SK-N-MC (cell line): Measurements from ENCODE around the gene MBD5.

ENCODE experiments used
- DNase-seq: peaks from one replicate; pipeline ENCODE4 v3.0.0-alpha.2; 2011; ENCODE audit warnings: low read depth, low spot score
- H3K27ac ChIP-seq: fragments of 200-600 bp; sonication (generic); 2 replicates; pipeline ENCODE4 v1.5.1; 2016; ENCODE audit warnings: mixed run types
- H3K36me3 ChIP-seq: fragments of 200-600 bp; sonication (generic); 2 replicates; pipeline ENCODE4 v1.6.1; 2017; ENCODE audit warnings: antibody characterized with exemption, low read length, mixed read lengths; ENCODE audit not compliant: insufficient read depth
- H3K4me3 ChIP-seq: fragments of 200-600 bp; sonication (generic); 2 replicates; pipeline ENCODE4 v1.5.1; 2016
- H3K9ac ChIP-seq: fragments of 200-600 bp; sonication (generic); 2 replicates; pipeline ENCODE4 v1.8.0; 2017; ENCODE audit warnings: mixed run types, mixed read lengths; ENCODE audit not compliant: insufficient read length
- H3K9me3 ChIP-seq: fragments of 200-600 bp; sonication (generic); 2 replicates; pipeline ENCODE4 v1.6.1; 2017; ENCODE audit warnings: low read depth, mild to moderate bottlenecking, antibody characterized with exemption, low read length, moderate library complexity, mixed read lengths
- EZH2 ChIP-seq: fragments of 200-600 bp; sonication (generic); IDR thresholded peaks from one replicate; pipeline ENCODE4 v1.6.1; 2017; ENCODE audit warnings: antibody characterized with exemption
- FOXP2 ChIP-seq: optimal IDR thresholded peaks from 2 replicates; pipeline ENCODE3; 2011; ENCODE audit warnings: mild to moderate bottlenecking, moderate library complexity; ENCODE audit not compliant: insufficient read depth; ENCODE audit errors: extremely low read length, control extremely low read depth
- POLR2AphosphoS5 ChIP-seq: IDR thresholded peaks from 2 replicates; pipeline ENCODE4 v1.6.1; 2012; ENCODE audit warnings: mild to moderate bottlenecking, low read depth, low read length, borderline replicate concordance

The MBD5 gene

GRCh38 chr2:148459377-148459778 lies 438.5 kb downstream of the MBD5 start:
- Histone ChIP-seq H3K9ac (no peak overlapping the region), H3K4me3 (no peak overlapping the region), H3K36me3 (no peaks in the 10 kb centered on the region), H3K27ac (no peak overlapping the region), H3K9me3 (no peaks in the 10 kb centered on the region)
- no peak for TF ChIP-seq FOXP2
- TF ChIP-seq EZH2, result no peak
- no peak for TF ChIP-seq POLR2AphosphoS5
- DNase-seq, result no peak

GRCh38 chr2:148461876-148462275 lies 441.0 kb downstream of the MBD5 start:
- Histone ChIP-seq H3K27ac (no peak overlapping the region), H3K9ac (no peak overlapping the region), H3K9me3 (no peaks in the 10 kb centered on the region), H3K36me3 (no peaks in the 10 kb centered on the region), H3K4me3 (no peak overlapping the region)
- no peak for DNase-seq
- TF ChIP-seq POLR2AphosphoS5, result no peak

- Histone ChIP-seq H3K9me3 (no peaks in the 10 kb centered on the region), H3K9ac (no peak overlapping the region), H3K4me3 (no peak overlapping the region), H3K27ac (no peak overlapping the region), H3K36me3 (no peaks in the 10 kb centered on the region)
- no peak for DNase-seq
- no peak for TF ChIP-seq EZH2
- no peak for TF ChIP-seq POLR2AphosphoS5
- TF ChIP-seq FOXP2, result no peak
Observed at GRCh38 chr2:148475626-148476025, 454.7 kb downstream of the MBD5 start.

GRCh38 chr2:148479398-148479797 lies 458.5 kb downstream of the MBD5 start:
- Histone ChIP-seq H3K27ac (no peak overlapping the region), H3K36me3 (no peaks in the 10 kb centered on the region), H3K9ac (no peak overlapping the region), H3K4me3 (no peak overlapping the region), H3K9me3 (no peaks in the 10 kb centered on the region)
- no peak for DNase-seq
- TF ChIP-seq FOXP2 (no peak), EZH2 (no peak), POLR2AphosphoS5 (no peak)

GRCh38 chr2:148483665-148484064 lies 462.8 kb downstream of the MBD5 start:
- Histone ChIP-seq H3K36me3 (no peaks in the 10 kb centered on the region), H3K9ac (no peak overlapping the region), H3K9me3 (no peaks in the 10 kb centered on the region), H3K4me3 (no peak overlapping the region), H3K27ac (no peak overlapping the region)
- TF ChIP-seq FOXP2 (no peak), POLR2AphosphoS5 (no peak)
- DNase-seq, result no peak

GRCh38 chr2:148484066-148484465 lies 463.2 kb downstream of the MBD5 start:
- TF ChIP-seq EZH2 (no peak), POLR2AphosphoS5 (no peak), FOXP2 (no peak)
- no peak overlapping the region for H3K27ac ChIP-seq
- no peak for DNase-seq
- H3K9ac ChIP-seq, result no peak overlapping the region
- H3K4me3 ChIP-seq, result no peak overlapping the region
- no peaks in the 10 kb centered on the region for H3K9me3 ChIP-seq
- H3K36me3 ChIP-seq, result no peaks in the 10 kb centered on the region

GRCh38 chr2:148486655-148487054 lies 465.8 kb downstream of the MBD5 start:
- Histone ChIP-seq H3K36me3 (no peaks in the 10 kb centered on the region), H3K27ac (no peak overlapping the region), H3K9me3 (no peaks in the 10 kb centered on the region), H3K9ac (no peak overlapping the region), H3K4me3 (no peak overlapping the region)
- DNase-seq, result no peak
- TF ChIP-seq POLR2AphosphoS5 (no peak), EZH2 (no peak), FOXP2 (no peak)

- no peak overlapping the region for H3K9ac ChIP-seq
- no peak for TF ChIP-seq EZH2
- TF ChIP-seq FOXP2, result no peak
- no peak for TF ChIP-seq POLR2AphosphoS5
- H3K36me3 ChIP-seq, result no peaks in the 10 kb centered on the region
- H3K9me3 ChIP-seq, result no peaks in the 10 kb centered on the region
- H3K27ac ChIP-seq, result no peak overlapping the region
- DNase-seq, result no peak
- H3K4me3 ChIP-seq, result no peak overlapping the region
Observed at GRCh38 chr2:148487439-148487838, 466.5 kb downstream of the MBD5 start.

GRCh38 chr2:148490840-148491439 lies 470.0 kb downstream of the MBD5 start:
- Histone ChIP-seq H3K9ac (no peak overlapping the region), H3K27ac (0 out of 2 replicates have a peak overlapping the region, but pooled peaks have one; percentile 49), H3K36me3 (no peaks in the 10 kb centered on the region), H3K4me3 (peak overlapping the region; percentile 5; the same call in 1 of the 2 replicates), H3K9me3 (no peaks in the 10 kb centered on the region)
- no peak for TF ChIP-seq EZH2
- no peak for TF ChIP-seq FOXP2
- TF ChIP-seq POLR2AphosphoS5, result no peak
- DNase-seq, result no peak
